ENCODE results near the gene CNTNAP2. TPM values are rescaled to one million over a fixed set of nuclear protein-coding genes. Genes with fewer than 3 reads are reported as not detected.

Gene CNTNAP2
- total and polyA plus RNA-seq, 2 of the 8 experiments (the other 6 are each of a cell fraction or from before 2014, with no cell fraction given) = 27.9 to 71.0 TPM

DNA sequence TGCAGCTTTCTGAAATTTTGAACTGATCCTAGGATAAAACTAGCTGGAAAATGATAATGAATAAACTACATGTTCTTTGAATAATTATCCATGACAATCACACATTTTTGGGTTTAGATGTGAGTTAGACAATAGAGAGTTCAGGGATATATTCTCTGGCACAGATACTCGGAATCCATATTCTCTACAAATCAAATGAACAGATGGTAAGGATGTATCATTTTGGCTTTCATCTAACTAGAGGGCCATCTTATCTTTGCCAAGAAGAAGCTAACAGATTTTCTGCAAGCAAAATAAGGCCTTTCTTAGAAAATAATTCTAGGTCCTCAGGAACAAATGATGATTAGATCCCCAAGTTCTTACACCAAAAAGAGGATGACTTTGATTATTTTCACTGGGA is 2118.1 kb downstream of the CNTNAP2 start:
- H3K36me3 ChIP-seq (ENCODE audit: control insufficient read depth in 2 of 4, insufficient read depth in 4 of 4, low read length in 3 of 4) = no peaks in the 10 kb centered on the region
- no peaks in the 10 kb centered on the region for H3K79me1 ChIP-seq (ENCODE audit: low read depth, low read length)
- H3K9ac ChIP-seq (replicated peaks in 1 of 4; ENCODE audit: extremely low read depth in 1 of 4, low read depth in 3 of 4, low read length in 3 of 4) = no peak overlapping the region
- H3K23ac ChIP-seq (ENCODE audit: insufficient read length) = no peak overlapping the region
- H2AK5ac ChIP-seq (ENCODE audit: low read depth, low read length) = no peak overlapping the region
- FAIRE-seq (no peak), DNase-seq (ENCODE audit: low read depth in 1 of 2, low spot score in 2 of 2) (no peak)
- no peak overlapping the region for H3K14ac ChIP-seq (ENCODE audit: insufficient read length)
- H3K18ac ChIP-seq (ENCODE audit: extremely low read depth, low read length) = no peak overlapping the region
- WGBS, 2 experiments (ENCODE audit: extremely low coverage in 1 of 2, insufficient coverage in 1 of 2, insufficient read length in 1 of 2, insufficient replicate concordance in 2 of 2, low coverage in 1 of 2, low lambda C conversion rate in 2 of 2, missing lambda C conversion rate in 1 of 2) = 86% methylated on average over 1 of the region's 1 CpG; no CpG with 5 or more reads in 1 of the 2 experiments
- CTCF ChIA-PET (ENCODE audit: partially characterized antibody) = interaction anchor here (1.0 kb wide), 1 partner anchor 10 kb away, joined by 3 read pairs; no protein-coding TSS in a partner anchor
- H4K91ac ChIP-seq (replicated peaks; ENCODE audit: insufficient read length, low read length) = no peak overlapping the region
- H3K4me3 ChIP-seq (ENCODE audit: extremely low read depth in 1 of 4, insufficient read depth in 2 of 4, low read depth in 3 of 4, low read length in 4 of 4) = no peak overlapping the region
- H3K23me2 ChIP-seq (ENCODE audit: low read depth, low read length) = no peaks in the 10 kb centered on the region
- no peaks in the 10 kb centered on the region for H3K27me3 ChIP-seq (replicated peaks in 1 of 4; ENCODE audit: control insufficient read depth in 3 of 4, extremely low read depth in 1 of 4, insufficient read depth in 3 of 4, low read length in 3 of 4)
- H2BK20ac ChIP-seq (ENCODE audit: low read length) = no peak overlapping the region
- H4K5ac ChIP-seq (ENCODE audit: insufficient read length, low read depth, low read length) = no peak overlapping the region
- no peak overlapping the region for H4K8ac ChIP-seq (ENCODE audit: extremely low read depth, insufficient read depth, low read length)
- TF ChIP-seq GABPA (IDR thresholded peaks at IDR 0.05; ENCODE audit: borderline replicate concordance, insufficient read depth, low read length) (no peak), JUND (IDR thresholded peaks at IDR 0.05; ENCODE audit: low read length) (no peak), CEBPB (IDR thresholded peaks at IDR 0.05; ENCODE audit: low read depth, low read length) (no peak), CHD1 (IDR thresholded peaks at IDR 0.05; ENCODE audit: low read depth, low read length) (no peak), CHD2 (IDR thresholded peaks at IDR 0.05; ENCODE audit: low read length) (no peak), TEAD4 (IDR thresholded peaks at IDR 0.05; ENCODE audit: low read depth, low read length) (no peak)
- TF ChIP-seq, protein P1, sequence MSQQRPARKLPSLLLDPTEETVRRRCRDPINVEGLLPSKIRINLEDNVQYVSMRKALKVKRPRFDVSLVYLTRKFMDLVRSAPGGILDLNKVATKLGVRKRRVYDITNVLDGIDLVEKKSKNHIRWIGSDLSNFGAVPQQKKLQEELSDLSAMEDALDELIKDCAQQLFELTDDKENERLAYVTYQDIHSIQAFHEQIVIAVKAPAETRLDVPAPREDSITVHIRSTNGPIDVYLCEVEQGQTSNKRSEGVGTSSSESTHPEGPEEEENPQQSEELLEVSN (IDR thresholded peaks at IDR 0.05) = no peak
- H3K4me2 ChIP-seq (ENCODE audit: insufficient read depth in 1 of 2, low read depth in 2 of 2, low read length in 2 of 2) = no peak overlapping the region
- no peaks in the 10 kb centered on the region for H3K79me2 ChIP-seq (ENCODE audit: control insufficient read depth in 1 of 2, insufficient read depth in 2 of 2, low read length in 2 of 2)
- no peak overlapping the region for H2BK12ac ChIP-seq (ENCODE audit: low read depth, low read length)
- POLR2A ChIA-PET (ENCODE audit: partially characterized antibody) = no interaction called here
- no peak overlapping the region for H2AFZ ChIP-seq (ENCODE audit: low read length)
- no peaks in the 10 kb centered on the region for H3K4me1 ChIP-seq (replicated peaks in 1 of 4; ENCODE audit: control insufficient read depth in 3 of 4, insufficient read depth in 4 of 4, low read length in 3 of 4)
- H3K56ac ChIP-seq (replicated peaks; ENCODE audit: insufficient read length, low read depth, low read length) = no peak overlapping the region
- H4K20me1 ChIP-seq (replicated peaks in 1 of 2; ENCODE audit: control insufficient read depth in 1 of 2, insufficient read depth in 2 of 2, low read length in 2 of 2) = no peaks in the 10 kb centered on the region
- H3K9me3 ChIP-seq (ENCODE audit: insufficient read depth in 2 of 2, low read depth in 1 of 2, low read length in 1 of 2) = peaks cover 0 to 4% of the 10 kb centered on the region in 2 experiments; a peak in 1 of 4 replicates
- H2BK120ac ChIP-seq (replicated peaks; ENCODE audit: low read depth, low read length) = no peak overlapping the region
- H3K27ac ChIP-seq (ENCODE audit: low read depth, low read length) = no peak overlapping the region
- H2BK15ac ChIP-seq (ENCODE audit: low read length) = no peak overlapping the region
- H2BK5ac ChIP-seq (ENCODE audit: low read depth, low read length) = no peak overlapping the region
- H3K4ac ChIP-seq (replicated peaks; ENCODE audit: insufficient read length, low read depth, low read length) = no peak overlapping the region
